SK-N-SH (cell line): ENCODE measurements around the gene UST. TPM values are rescaled to one million over a fixed set of nuclear protein-coding genes. Genes with fewer than 3 reads are reported as not detected.

Source experiments
- CTCF ChIA-PET: fragments of 300-600, 350-600 bp; formaldehyde crosslinking; extraction: SDS; loops from one replicate; lab custom pipeline; 2021; lab: Yijun Ruan, JAX
- POLR2A ChIA-PET: fragments of 350-600 bp; sonication (Branson Sonifier 250); formaldehyde crosslinking; extraction: SDS; loops from one replicate; lab custom pipeline; 2020; ENCODE audit warnings: antibody characterized with exemption, inconsistent platforms; lab: Yijun Ruan, JAX
- DNase-seq: peaks from one replicate; pipeline ENCODE4 v3.0.0; 2012
- H2AFZ ChIP-seq: fragments of 200-600 bp; sonication (generic); 2 replicates; pipeline ENCODE4 v1.8.1; 2016; ENCODE audit warnings: antibody characterized with exemption, mild to moderate bottlenecking, low read depth
- H3F3A ChIP-seq: fragments of 200-600 bp; sonication (generic); replicated peaks from 2 replicates; pipeline ENCODE3; 2016; ENCODE audit warnings: antibody characterized with exemption, mild to moderate bottlenecking; ENCODE audit not compliant: insufficient read depth
- H3K27ac ChIP-seq, 2 experiments: fragments of 200-500 bp in 1 of 2; fragments of 200-600 bp in 1 of 2; sonication (Bioruptor generic) in 1 of 2; sonication (generic), shearing (Covaris generic) in 1 of 2; 2 replicates each; pipeline versions ENCODE4 v1.5.1 to v1.6.1; 2014 to 2016; ENCODE audit warnings: low read depth in 2 of 2, inconsistent platforms in 1 of 2, low read length in 1 of 2, mild to moderate bottlenecking in 1 of 2, mixed read lengths in 1 of 2
- H3K27me3 ChIP-seq: fragments of 200-600 bp; sonication (generic), shearing (Covaris generic); 2 replicates; pipeline ENCODE4 v1.6.1; 2016; ENCODE audit warnings: mixed run types; ENCODE audit not compliant: insufficient read depth
- H3K36me3 ChIP-seq, 2 experiments: fragments of 200-500 bp in 1 of 2; fragments of 200-600 bp in 1 of 2; sonication (Bioruptor generic) in 1 of 2; sonication (generic) in 1 of 2; replicated peaks in 1 of 2; 2 replicates each; pipeline versions ENCODE3 to v1.5.1; 2014 to 2016; ENCODE audit warnings: low read length in 1 of 2, mild to moderate bottlenecking in 1 of 2; ENCODE audit not compliant: insufficient read depth in 2 of 2, control insufficient read depth in 1 of 2
- H3K4me1 ChIP-seq, 2 experiments: fragments of 200-500 bp in 1 of 2; fragments of 200-600 bp in 1 of 2; sonication (Bioruptor generic) in 1 of 2; sonication (generic), shearing (Covaris generic) in 1 of 2; 2 replicates each; pipeline versions ENCODE4 v1.5.1 to v1.6.1; 2014 to 2016; ENCODE audit warnings: low read depth in 1 of 2, low read length in 1 of 2, mixed run types in 1 of 2; ENCODE audit not compliant: insufficient read depth in 2 of 2, control insufficient read depth in 1 of 2
- H3K4me2 ChIP-seq: fragments of 200-600 bp; sonication (generic), shearing (Covaris generic); 2 replicates; pipeline ENCODE4 v1.6.1; 2017; ENCODE audit warnings: mixed run types
- H3K4me3 ChIP-seq, 2 experiments: fragments of 200-500 bp in 1 of 2; fragments of 200-600 bp in 1 of 2; sonication (Bioruptor generic) in 1 of 2; sonication (generic), shearing (Covaris generic) in 1 of 2; 2 replicates each; pipeline versions ENCODE4 v1.5.1 to v1.8.1; 2014 to 2016; ENCODE audit warnings: low read depth in 2 of 2, inconsistent platforms in 1 of 2, low read length in 1 of 2, mild to moderate bottlenecking in 1 of 2, mixed read lengths in 1 of 2, moderate library complexity in 1 of 2
- H3K79me2 ChIP-seq: fragments of 200-600 bp; sonication (generic); 2 replicates; pipeline ENCODE4 v1.8.1; 2017; ENCODE audit warnings: mild to moderate bottlenecking; ENCODE audit not compliant: insufficient read depth
- H3K9ac ChIP-seq: fragments of 200-600 bp; sonication (generic); 2 replicates; pipeline ENCODE4 v1.6.1; 2017; ENCODE audit warnings: mixed run types
- H3K9me2 ChIP-seq: fragments of 200-600 bp; sonication (generic); 2 replicates; pipeline ENCODE4 v1.6.1; 2017; ENCODE audit warnings: mixed run types
- H3K9me3 ChIP-seq: fragments of 200-600 bp; sonication (generic); 2 replicates; pipeline ENCODE4 v1.6.1; 2017; ENCODE audit warnings: mixed run types, mild to moderate bottlenecking, moderate library complexity
- H4K20me1 ChIP-seq: fragments of 200-600 bp; sonication (generic); 2 replicates; pipeline ENCODE4 v1.6.1; 2017; ENCODE audit warnings: mild to moderate bottlenecking, mixed run types; ENCODE audit not compliant: insufficient read depth
- CHD2 ChIP-seq: fragments of 150-350 bp; IDR thresholded peaks from 2 replicates; pipeline ENCODE4 v1.6.1; 2018; ENCODE audit warnings: low read length; ENCODE audit not compliant: partially characterized antibody
- ELF1 ChIP-seq: IDR thresholded peaks from 2 replicates; pipeline ENCODE4 v1.4.0; 2012
- EP300 ChIP-seq, 2 experiments: IDR thresholded peaks; 2 replicates each; pipeline versions ENCODE4 v1.4.0 to v1.6.1; 2012; ENCODE audit warnings: borderline replicate concordance in 1 of 2, low read depth in 1 of 2, low read length in 1 of 2
- EZH2phosphoT487 ChIP-seq: fragments of 200-600 bp; sonication (generic); IDR thresholded peaks from 2 replicates; pipeline ENCODE4 v1.6.1; 2017; ENCODE audit warnings: low read depth, mixed run types, mild to moderate bottlenecking, antibody characterized with exemption, moderate library complexity, borderline replicate concordance
- FOXJ3 ChIP-seq: sonication (generic); formaldehyde crosslinking; IDR thresholded peaks from 2 replicates; pipeline ENCODE4 v1.5.1; 2020; ENCODE audit warnings: mild to moderate bottlenecking, missing genetic modification reagents
- FOXM1 ChIP-seq: IDR thresholded peaks from 2 replicates; pipeline ENCODE4 v1.4.0; 2012; ENCODE audit warnings: low read depth, mild to moderate bottlenecking
- GABPA ChIP-seq: IDR thresholded peaks from 2 replicates; pipeline ENCODE4 v1.4.0; 2012; ENCODE audit warnings: low read depth, mild to moderate bottlenecking
- MEF2A ChIP-seq: IDR thresholded peaks from 2 replicates; pipeline ENCODE4 v1.4.0; 2012; ENCODE audit warnings: low read depth, borderline replicate concordance
- MXI1 ChIP-seq: IDR thresholded peaks from 2 replicates; pipeline ENCODE4 v1.6.1; 2012; ENCODE audit warnings: mild to moderate bottlenecking, low read depth, low read length, improper control_type of control experiment
- NRF1 ChIP-seq: IDR thresholded peaks from 2 replicates; pipeline ENCODE4 v1.6.1; 2012; ENCODE audit warnings: low read depth, mild to moderate bottlenecking, low read length
- RAD21 ChIP-seq: IDR thresholded peaks from 2 replicates; pipeline ENCODE4 v1.6.1; 2012; ENCODE audit warnings: mild to moderate bottlenecking, low read length
- RCOR1 ChIP-seq: fragments of 150-350 bp; IDR thresholded peaks from 2 replicates; pipeline ENCODE4 v1.6.1; 2017; ENCODE audit warnings: antibody characterized with exemption, low read length
- RFX5 ChIP-seq: IDR thresholded peaks from 2 replicates; pipeline ENCODE4 v1.6.1; 2012; ENCODE audit warnings: mild to moderate bottlenecking, improper control_type of control experiment, low read length
- RXRA ChIP-seq: IDR thresholded peaks from 2 replicates; pipeline ENCODE4 v1.4.0; 2012; ENCODE audit warnings: low read depth, mild to moderate bottlenecking, borderline replicate concordance
- SMC3 ChIP-seq: IDR thresholded peaks from 2 replicates; pipeline ENCODE4 v1.6.1; 2012; ENCODE audit warnings: low read depth, low read length, improper control_type of control experiment
- YY1 ChIP-seq: IDR thresholded peaks from 2 replicates; pipeline ENCODE4 v1.4.0; 2012; ENCODE audit warnings: low read depth, mild to moderate bottlenecking
- WGBS: methylation state at CpG from one replicate; pipeline ENCODE4 v1.1.6; 2017; ENCODE audit warnings: low lambda C conversion rate; 5-methylcytosine and 5-hydroxymethylcytosine counted together
- polyA plus RNA-seq, 3 experiments: library from polyadenylated mRNA; depleted of rRNA; stranded (reverse); fragments of >200 nt; gene quantifications; 2 replicates each; pipeline ENCODE4 v1.2.3, GENCODE V29; 2012
- TF ChIP-seq, protein P1 (sequence below): fragments of 150-350 bp; IDR thresholded peaks from 2 replicates; pipeline ENCODE4 v1.6.1; 2016; ENCODE audit warnings: mild to moderate bottlenecking, low read depth, low read length
- TF ChIP-seq, protein P2 (sequence below): IDR thresholded peaks from 2 replicates; pipeline ENCODE4 v1.6.1; 2012; ENCODE audit warnings: mild to moderate bottlenecking, low read depth, low read length, moderate library complexity
- TF ChIP-seq, protein P3 (sequence below): fragments of 150-350 bp; IDR thresholded peaks from 2 replicates; pipeline ENCODE4 v1.6.1; 2017; ENCODE audit warnings: antibody characterized with exemption, low read length, low read depth, borderline replicate concordance
- TF ChIP-seq, protein P4 (sequence below): IDR thresholded peaks from 2 replicates; pipeline ENCODE4; 2012

UST gene
- polyA plus RNA-seq, 1 of the 3 experiments (the other 2 are of a cell fraction), result 1.7 TPM

DNA sequence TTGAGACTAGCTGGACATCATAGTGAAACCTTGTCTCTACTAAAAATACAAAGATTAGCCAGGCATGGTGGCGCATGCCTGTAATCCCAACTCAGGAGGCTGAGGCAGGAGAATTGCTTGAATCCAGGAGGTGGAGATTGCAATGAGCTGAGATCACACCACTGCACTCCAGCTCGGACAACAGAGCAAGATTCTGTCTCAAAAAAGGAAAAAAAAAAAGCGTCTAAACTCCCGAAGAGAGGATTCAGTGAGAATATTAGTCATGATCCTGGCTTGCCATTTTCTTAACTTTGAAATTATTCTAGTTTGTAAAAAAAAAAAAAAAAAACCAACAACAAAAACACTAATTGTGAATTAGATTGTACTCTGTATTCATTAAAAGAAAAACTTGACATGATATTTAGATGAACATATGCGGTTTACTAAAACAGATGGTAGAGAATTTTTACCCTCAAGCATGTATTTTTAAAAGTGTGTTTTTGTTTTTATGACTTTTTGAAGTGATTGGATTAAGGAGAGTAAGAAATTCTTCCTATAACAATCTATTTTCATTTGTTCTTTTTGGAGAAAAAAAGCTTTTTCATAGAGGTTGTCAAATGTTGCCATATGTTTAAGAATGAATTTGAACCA, 80.7 kb downstream of the UST start:
- Histone ChIP-seq H3K27me3 (peaks cover 13% of the 10 kb centered on the region; the same call in 1 of the 2 replicates), H3K79me2 (no peaks in the 10 kb centered on the region), H3K4me2 (no peak overlapping the region), H3F3A (peaks cover 7% of the 10 kb centered on the region), H3K9me2 (no peaks in the 10 kb centered on the region), H3K4me3 (no peak overlapping the region), H3K9me3 (no peaks in the 10 kb centered on the region), H3K27ac (no peak overlapping the region), H2AFZ (no peak overlapping the region), H3K4me1 (no peaks in the 10 kb centered on the region), H3K9ac (no peak overlapping the region), H3K36me3 (no peaks in the 10 kb centered on the region), H4K20me1 (no peaks in the 10 kb centered on the region)
- ChIA-PET POLR2A (no interaction called here), CTCF (no interaction called here)
- no peak for DNase-seq
- TF ChIP-seq EZH2phosphoT487, result no peak
- TF ChIP-seq CHD2, result no peak
- TF ChIP-seq YY1, result no peak
- 10% methylated on average over 5 of the region's 5 CpGs for WGBS

DNA sequence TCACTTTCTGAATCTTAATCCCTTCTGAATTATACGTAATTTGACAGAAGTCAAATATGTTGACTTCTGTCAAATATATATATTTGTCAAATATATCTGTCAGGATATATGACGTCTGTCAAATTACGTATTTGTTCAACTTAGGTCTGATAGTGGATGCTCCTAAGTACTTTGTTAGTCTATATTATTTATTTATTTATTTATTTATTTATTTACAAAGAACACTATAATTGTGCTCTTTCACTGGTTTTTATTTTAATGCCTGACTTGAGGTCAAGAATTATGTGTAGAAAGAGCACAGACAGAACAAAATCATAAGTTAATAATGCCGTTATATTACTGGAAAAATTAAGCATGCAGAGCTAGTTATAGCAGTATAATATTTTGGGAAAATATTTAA, 81.2 kb downstream of the UST start:
- Histone ChIP-seq H3K4me2 (no peak overlapping the region), H3K79me2 (no peaks in the 10 kb centered on the region), H3K4me3 (no peak overlapping the region), H3K9me2 (no peaks in the 10 kb centered on the region), H3K27ac (no peak overlapping the region), H3K9me3 (no peaks in the 10 kb centered on the region), H3F3A (peaks cover 5% of the 10 kb centered on the region), H3K4me1 (no peaks in the 10 kb centered on the region), H3K36me3 (no peaks in the 10 kb centered on the region), H3K9ac (no peak overlapping the region), H3K27me3 (peaks cover 11% of the 10 kb centered on the region; the same call in 1 of the 2 replicates), H2AFZ (no peak overlapping the region), H4K20me1 (no peaks in the 10 kb centered on the region)
- TF ChIP-seq GABPA (no peak), EP300 (IDR thresholded peaks at IDR 0.05; ENCODE audit: borderline replicate concordance in 1 of 2, low read depth in 1 of 2, low read length in 1 of 2) (no peak), RAD21 (no peak), FOXJ3 (CRISPR knock-in tag) (no peak), YY1 (no peak), RFX5 (no peak), EZH2phosphoT487 (no peak), FOXM1 (no peak), MEF2A (no peak), SMC3 (no peak), RCOR1 (no peak), ELF1 (no peak), MXI1 (no peak), RXRA (no peak), NRF1 (no peak)
- TF ChIP-seq, protein P1, sequence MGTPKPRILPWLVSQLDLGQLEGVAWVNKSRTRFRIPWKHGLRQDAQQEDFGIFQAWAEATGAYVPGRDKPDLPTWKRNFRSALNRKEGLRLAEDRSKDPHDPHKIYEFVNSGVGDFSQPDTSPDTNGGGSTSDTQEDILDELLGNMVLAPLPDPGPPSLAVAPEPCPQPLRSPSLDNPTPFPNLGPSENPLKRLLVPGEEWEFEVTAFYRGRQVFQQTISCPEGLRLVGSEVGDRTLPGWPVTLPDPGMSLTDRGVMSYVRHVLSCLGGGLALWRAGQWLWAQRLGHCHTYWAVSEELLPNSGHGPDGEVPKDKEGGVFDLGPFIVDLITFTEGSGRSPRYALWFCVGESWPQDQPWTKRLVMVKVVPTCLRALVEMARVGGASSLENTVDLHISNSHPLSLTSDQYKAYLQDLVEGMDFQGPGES, result no peak
- TF ChIP-seq, protein P2, sequence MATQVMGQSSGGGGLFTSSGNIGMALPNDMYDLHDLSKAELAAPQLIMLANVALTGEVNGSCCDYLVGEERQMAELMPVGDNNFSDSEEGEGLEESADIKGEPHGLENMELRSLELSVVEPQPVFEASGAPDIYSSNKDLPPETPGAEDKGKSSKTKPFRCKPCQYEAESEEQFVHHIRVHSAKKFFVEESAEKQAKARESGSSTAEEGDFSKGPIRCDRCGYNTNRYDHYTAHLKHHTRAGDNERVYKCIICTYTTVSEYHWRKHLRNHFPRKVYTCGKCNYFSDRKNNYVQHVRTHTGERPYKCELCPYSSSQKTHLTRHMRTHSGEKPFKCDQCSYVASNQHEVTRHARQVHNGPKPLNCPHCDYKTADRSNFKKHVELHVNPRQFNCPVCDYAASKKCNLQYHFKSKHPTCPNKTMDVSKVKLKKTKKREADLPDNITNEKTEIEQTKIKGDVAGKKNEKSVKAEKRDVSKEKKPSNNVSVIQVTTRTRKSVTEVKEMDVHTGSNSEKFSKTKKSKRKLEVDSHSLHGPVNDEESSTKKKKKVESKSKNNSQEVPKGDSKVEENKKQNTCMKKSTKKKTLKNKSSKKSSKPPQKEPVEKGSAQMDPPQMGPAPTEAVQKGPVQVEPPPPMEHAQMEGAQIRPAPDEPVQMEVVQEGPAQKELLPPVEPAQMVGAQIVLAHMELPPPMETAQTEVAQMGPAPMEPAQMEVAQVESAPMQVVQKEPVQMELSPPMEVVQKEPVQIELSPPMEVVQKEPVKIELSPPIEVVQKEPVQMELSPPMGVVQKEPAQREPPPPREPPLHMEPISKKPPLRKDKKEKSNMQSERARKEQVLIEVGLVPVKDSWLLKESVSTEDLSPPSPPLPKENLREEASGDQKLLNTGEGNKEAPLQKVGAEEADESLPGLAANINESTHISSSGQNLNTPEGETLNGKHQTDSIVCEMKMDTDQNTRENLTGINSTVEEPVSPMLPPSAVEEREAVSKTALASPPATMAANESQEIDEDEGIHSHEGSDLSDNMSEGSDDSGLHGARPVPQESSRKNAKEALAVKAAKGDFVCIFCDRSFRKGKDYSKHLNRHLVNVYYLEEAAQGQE, result no peak
- TF ChIP-seq, protein P3, sequence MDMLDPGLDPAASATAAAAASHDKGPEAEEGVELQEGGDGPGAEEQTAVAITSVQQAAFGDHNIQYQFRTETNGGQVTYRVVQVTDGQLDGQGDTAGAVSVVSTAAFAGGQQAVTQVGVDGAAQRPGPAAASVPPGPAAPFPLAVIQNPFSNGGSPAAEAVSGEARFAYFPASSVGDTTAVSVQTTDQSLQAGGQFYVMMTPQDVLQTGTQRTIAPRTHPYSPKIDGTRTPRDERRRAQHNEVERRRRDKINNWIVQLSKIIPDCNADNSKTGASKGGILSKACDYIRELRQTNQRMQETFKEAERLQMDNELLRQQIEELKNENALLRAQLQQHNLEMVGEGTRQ, result no peak
- TF ChIP-seq, protein P4, sequence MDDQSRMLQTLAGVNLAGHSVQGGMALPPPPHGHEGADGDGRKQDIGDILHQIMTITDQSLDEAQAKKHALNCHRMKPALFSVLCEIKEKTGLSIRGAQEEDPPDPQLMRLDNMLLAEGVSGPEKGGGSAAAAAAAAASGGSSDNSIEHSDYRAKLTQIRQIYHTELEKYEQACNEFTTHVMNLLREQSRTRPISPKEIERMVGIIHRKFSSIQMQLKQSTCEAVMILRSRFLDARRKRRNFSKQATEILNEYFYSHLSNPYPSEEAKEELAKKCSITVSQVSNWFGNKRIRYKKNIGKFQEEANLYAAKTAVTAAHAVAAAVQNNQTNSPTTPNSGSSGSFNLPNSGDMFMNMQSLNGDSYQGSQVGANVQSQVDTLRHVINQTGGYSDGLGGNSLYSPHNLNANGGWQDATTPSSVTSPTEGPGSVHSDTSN, result no peak
- no peak for DNase-seq
- WGBS, result 24% methylated on average over 4 of the region's 4 CpGs
- ChIA-PET CTCF (interaction anchor here (0.9 kb wide), 1 partner anchor 39 kb away, joined by 3 read pairs; no protein-coding TSS in a partner anchor), POLR2A (no interaction called here)
